WTC11 (cell line): Measurements from ENCODE around the gene RPL18. TPM values are rescaled to one million over a fixed set of nuclear protein-coding genes. Genes with fewer than 3 reads are reported as not detected.

Experiments
- ATAC-seq: fragments of 200-7000 bp; cut with Tn5 transposase; 2 replicates; pipeline ENCODE4 v1.10.0; 2021; ENCODE audit warnings: mild to moderate bottlenecking, moderate library complexity
- CTCF ChIA-PET: fragments of 300-600 bp; sonication (Branson Sonifier 250); formaldehyde crosslinking; loops from one replicate; lab custom pipeline; 2021; ENCODE audit warnings: antibody characterized with exemption; lab: Charles Lee
- POLR2A ChIA-PET: fragments of 350-600 bp; sonication (Branson Sonifier 250); formaldehyde crosslinking; loops from one replicate; lab custom pipeline; 2021; ENCODE audit warnings: antibody characterized with exemption; lab: Charles Lee
- DNase-seq: peaks from one replicate; pipeline ENCODE4 v3.0.0; 2021; ENCODE audit warnings: low spot score
- H3K27ac Mint-ChIP-seq: 2 replicates; pipeline ENCODE4 v1.8.0; 2021; ENCODE audit warnings: mixed read lengths
- H3K27me3 Mint-ChIP-seq: 2 replicates; pipeline ENCODE4 v1.8.0; 2021; ENCODE audit warnings: low read depth, mild to moderate bottlenecking, moderate library complexity, mixed read lengths
- H3K36me3 Mint-ChIP-seq: 2 replicates; pipeline ENCODE4 v1.8.0; 2021; ENCODE audit warnings: mixed read lengths
- H3K4me1 Mint-ChIP-seq: 2 replicates; pipeline ENCODE4 v1.8.0; 2022; ENCODE audit warnings: mixed read lengths
- H3K4me3 Mint-ChIP-seq: 2 replicates; pipeline ENCODE4 v1.8.0; 2021; ENCODE audit warnings: mild to moderate bottlenecking, moderate library complexity, mixed read lengths
- H3K9me3 Mint-ChIP-seq: 2 replicates; pipeline ENCODE4 v1.8.0; 2021; ENCODE audit warnings: mixed read lengths
- CREM ChIP-seq: sonication (generic); formaldehyde crosslinking; IDR thresholded peaks from 2 replicates; pipeline ENCODE4 v1.8.1; 2022; ENCODE audit warnings: mild to moderate bottlenecking, missing genetic modification reagents, moderate library complexity
- GTF2I ChIP-seq: fragments of 250-450 bp; sonication (Bioruptor Pico); conservative IDR thresholded peaks from 2 replicates; pipeline ENCODE4 v1.4.0; 2021; ENCODE audit warnings: mild to moderate bottlenecking
- HMGA2 ChIP-seq: fragments of 250-450 bp; sonication (Bioruptor Pico); IDR thresholded peaks from 2 replicates; pipeline ENCODE4 v1.4.0; 2021; ENCODE audit warnings: mild to moderate bottlenecking, moderate library complexity
- MLX ChIP-seq: sonication (generic); formaldehyde crosslinking; IDR thresholded peaks from 2 replicates; pipeline ENCODE4 v1.8.1; 2023; ENCODE audit warnings: mild to moderate bottlenecking, missing genetic modification reagents, moderate library complexity
- NR2C2 ChIP-seq: sonication (generic); formaldehyde crosslinking; IDR thresholded peaks from 2 replicates; pipeline ENCODE4 v1.8.0; 2022; ENCODE audit warnings: mild to moderate bottlenecking, missing genetic modification reagents
- PRDM15 ChIP-seq: sonication (generic); formaldehyde crosslinking; IDR thresholded peaks from 2 replicates; pipeline ENCODE4 v1.8.0; 2022; ENCODE audit warnings: missing genetic modification reagents
- TP53 ChIP-seq: sonication (generic); formaldehyde crosslinking; IDR thresholded peaks from 2 replicates; pipeline ENCODE4 v1.8.1; 2023; ENCODE audit warnings: mild to moderate bottlenecking, missing genetic modification reagents
- ZNF138 ChIP-seq: sonication (generic); formaldehyde crosslinking; conservative IDR thresholded peaks from 2 replicates; pipeline ENCODE4 v1.8.1; 2022; ENCODE audit warnings: mild to moderate bottlenecking, moderate library complexity, missing genetic modification reagents
- ZNF416 ChIP-seq: fragments of 250-450 bp; sonication (Bioruptor Pico); IDR thresholded peaks from 2 replicates; pipeline ENCODE4 v1.9.0; 2021; ENCODE audit warnings: mild to moderate bottlenecking, inconsistent platforms
- ZNF532 ChIP-seq: fragments of 250-450 bp; sonication (Bioruptor Pico); IDR thresholded peaks from 2 replicates; pipeline ENCODE4 v1.9.0; 2021; ENCODE audit warnings: mild to moderate bottlenecking, borderline replicate concordance
- total RNA-seq: library from RNA; stranded (reverse); gene quantifications from 3 replicates; pipeline ENCODE4 v1.2.3, GENCODE V29; 2021
- TF ChIP-seq, protein P1 (sequence below): sonication (generic); formaldehyde crosslinking; IDR thresholded peaks from 2 replicates; pipeline ENCODE4 v1.8.1; 2023; ENCODE audit warnings: mild to moderate bottlenecking, missing genetic modification reagents, borderline replicate concordance
- TF ChIP-seq, protein P2 (sequence below): sonication (generic); formaldehyde crosslinking; IDR thresholded peaks from 2 replicates; pipeline ENCODE4 v1.8.0; 2023; ENCODE audit warnings: mild to moderate bottlenecking, missing genetic modification reagents

The RPL18 gene
- total RNA-seq, 1 experiment from 2014 or later: 1,712 TPM

GRCh38 chr19:48606463-48607358, 12.3 kb downstream of the RPL18 start, which contains the start of gene SPACA4 (continued):
- TF ChIP-seq, protein P1, sequence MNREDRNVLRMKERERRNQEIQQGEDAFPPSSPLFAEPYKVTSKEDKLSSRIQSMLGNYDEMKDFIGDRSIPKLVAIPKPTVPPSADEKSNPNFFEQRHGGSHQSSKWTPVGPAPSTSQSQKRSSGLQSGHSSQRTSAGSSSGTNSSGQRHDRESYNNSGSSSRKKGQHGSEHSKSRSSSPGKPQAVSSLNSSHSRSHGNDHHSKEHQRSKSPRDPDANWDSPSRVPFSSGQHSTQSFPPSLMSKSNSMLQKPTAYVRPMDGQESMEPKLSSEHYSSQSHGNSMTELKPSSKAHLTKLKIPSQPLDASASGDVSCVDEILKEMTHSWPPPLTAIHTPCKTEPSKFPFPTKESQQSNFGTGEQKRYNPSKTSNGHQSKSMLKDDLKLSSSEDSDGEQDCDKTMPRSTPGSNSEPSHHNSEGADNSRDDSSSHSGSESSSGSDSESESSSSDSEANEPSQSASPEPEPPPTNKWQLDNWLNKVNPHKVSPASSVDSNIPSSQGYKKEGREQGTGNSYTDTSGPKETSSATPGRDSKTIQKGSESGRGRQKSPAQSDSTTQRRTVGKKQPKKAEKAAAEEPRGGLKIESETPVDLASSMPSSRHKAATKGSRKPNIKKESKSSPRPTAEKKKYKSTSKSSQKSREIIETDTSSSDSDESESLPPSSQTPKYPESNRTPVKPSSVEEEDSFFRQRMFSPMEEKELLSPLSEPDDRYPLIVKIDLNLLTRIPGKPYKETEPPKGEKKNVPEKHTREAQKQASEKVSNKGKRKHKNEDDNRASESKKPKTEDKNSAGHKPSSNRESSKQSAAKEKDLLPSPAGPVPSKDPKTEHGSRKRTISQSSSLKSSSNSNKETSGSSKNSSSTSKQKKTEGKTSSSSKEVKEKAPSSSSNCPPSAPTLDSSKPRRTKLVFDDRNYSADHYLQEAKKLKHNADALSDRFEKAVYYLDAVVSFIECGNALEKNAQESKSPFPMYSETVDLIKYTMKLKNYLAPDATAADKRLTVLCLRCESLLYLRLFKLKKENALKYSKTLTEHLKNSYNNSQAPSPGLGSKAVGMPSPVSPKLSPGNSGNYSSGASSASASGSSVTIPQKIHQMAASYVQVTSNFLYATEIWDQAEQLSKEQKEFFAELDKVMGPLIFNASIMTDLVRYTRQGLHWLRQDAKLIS: no peak
- TF ChIP-seq HMGA2 (CRISPR knock-in tag) (no peak), CREM (no peak), ZNF532 (CRISPR knock-in tag) (no peak), MLX (CRISPR knock-in tag) (no peak), PRDM15 (CRISPR knock-in tag) (no peak)
- TF ChIP-seq, all 79 proteins: peak for 0

DNA sequence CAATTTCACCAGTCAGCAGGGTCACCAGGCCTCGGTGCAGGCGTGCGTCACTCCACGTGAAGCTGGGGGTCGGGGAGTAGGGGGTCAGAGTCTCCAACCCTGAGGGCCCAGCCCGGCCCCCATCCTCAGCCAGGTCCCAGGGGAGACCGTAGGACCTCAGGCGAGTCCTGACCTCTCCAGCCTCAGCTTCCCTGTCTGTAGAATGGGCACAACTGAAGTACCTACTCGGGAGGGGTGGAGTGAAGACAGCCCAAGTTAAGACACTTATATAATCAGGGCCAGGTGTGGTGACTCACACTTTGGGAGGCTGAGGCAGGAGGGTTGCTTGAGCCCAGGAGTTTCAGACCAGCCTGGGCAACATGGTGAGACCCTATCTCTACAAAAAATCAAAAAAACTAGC, 15.1 kb downstream of the RPL18 start:
- H3K27me3 Mint-ChIP-seq: no peaks in the 10 kb centered on the region
- ChIA-PET POLR2A (no interaction called here), CTCF (no interaction called here)
- no peak overlapping the region for H3K4me3 Mint-ChIP-seq
- DNase-seq (no peak), ATAC-seq (no peak)
- TF ChIP-seq GTF2I (CRISPR knock-in tag) (peak; percentile 76), ZNF138 (no peak), NR2C2 (CRISPR knock-in tag) (no peak), ZNF416 (CRISPR knock-in tag) (no peak), TP53 (CRISPR knock-in tag) (no peak)
- TF ChIP-seq, protein P2, sequence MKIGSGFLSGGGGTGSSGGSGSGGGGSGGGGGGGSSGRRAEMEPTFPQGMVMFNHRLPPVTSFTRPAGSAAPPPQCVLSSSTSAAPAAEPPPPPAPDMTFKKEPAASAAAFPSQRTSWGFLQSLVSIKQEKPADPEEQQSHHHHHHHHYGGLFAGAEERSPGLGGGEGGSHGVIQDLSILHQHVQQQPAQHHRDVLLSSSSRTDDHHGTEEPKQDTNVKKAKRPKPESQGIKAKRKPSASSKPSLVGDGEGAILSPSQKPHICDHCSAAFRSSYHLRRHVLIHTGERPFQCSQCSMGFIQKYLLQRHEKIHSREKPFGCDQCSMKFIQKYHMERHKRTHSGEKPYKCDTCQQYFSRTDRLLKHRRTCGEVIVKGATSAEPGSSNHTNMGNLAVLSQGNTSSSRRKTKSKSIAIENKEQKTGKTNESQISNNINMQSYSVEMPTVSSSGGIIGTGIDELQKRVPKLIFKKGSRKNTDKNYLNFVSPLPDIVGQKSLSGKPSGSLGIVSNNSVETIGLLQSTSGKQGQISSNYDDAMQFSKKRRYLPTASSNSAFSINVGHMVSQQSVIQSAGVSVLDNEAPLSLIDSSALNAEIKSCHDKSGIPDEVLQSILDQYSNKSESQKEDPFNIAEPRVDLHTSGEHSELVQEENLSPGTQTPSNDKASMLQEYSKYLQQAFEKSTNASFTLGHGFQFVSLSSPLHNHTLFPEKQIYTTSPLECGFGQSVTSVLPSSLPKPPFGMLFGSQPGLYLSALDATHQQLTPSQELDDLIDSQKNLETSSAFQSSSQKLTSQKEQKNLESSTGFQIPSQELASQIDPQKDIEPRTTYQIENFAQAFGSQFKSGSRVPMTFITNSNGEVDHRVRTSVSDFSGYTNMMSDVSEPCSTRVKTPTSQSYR (CRISPR knock-in tag): no peak
- H3K27ac Mint-ChIP-seq: no peak overlapping the region
- H3K9me3 Mint-ChIP-seq: no peaks in the 10 kb centered on the region
- no peaks in the 10 kb centered on the region for H3K36me3 Mint-ChIP-seq
- no peaks in the 10 kb centered on the region for H3K4me1 Mint-ChIP-seq
